HEK293T (cell line): Measurements from ENCODE around the gene WNK2.

ENCODE experiments used
- ARNT ChIP-seq: fragments of 450-650 bp; IDR thresholded peaks from 2 replicates; pipeline ENCODE4 v1.6.1; 2017; ENCODE audit warnings: mild to moderate bottlenecking
- BHLHE40 ChIP-seq: fragments of 450-650 bp; IDR thresholded peaks from 2 replicates; pipeline ENCODE4 v1.6.1; 2016; ENCODE audit warnings: mild to moderate bottlenecking, moderate library complexity, borderline replicate concordance
- CTBP1 ChIP-seq: fragments of 450-650 bp; IDR thresholded peaks from 2 replicates; pipeline ENCODE4 v1.6.1; 2016; ENCODE audit warnings: borderline replicate concordance
- ELF4 ChIP-seq: fragments of 450-650 bp; IDR thresholded peaks from 2 replicates; pipeline ENCODE4 v1.6.1; 2017; ENCODE audit warnings: antibody characterized with exemption
- FOXA1 ChIP-seq: fragments of 450-650 bp; IDR thresholded peaks from 2 replicates; pipeline ENCODE4 v1.6.1; 2016; ENCODE audit warnings: mild to moderate bottlenecking
- FOXK2 ChIP-seq: fragments of 450-650 bp; IDR thresholded peaks from 2 replicates; pipeline ENCODE4 v1.6.1; 2016; ENCODE audit warnings: mild to moderate bottlenecking
- FOXM1 ChIP-seq: fragments of 450-650 bp; IDR thresholded peaks from 2 replicates; pipeline ENCODE4 v1.6.1; 2017; ENCODE audit warnings: mild to moderate bottlenecking, borderline replicate concordance
- SP1 ChIP-seq: fragments of 450-650 bp; IDR thresholded peaks from 2 replicates; pipeline ENCODE4 v1.6.1; 2017
- SUZ12 ChIP-seq: fragments of 450-650 bp; IDR thresholded peaks from 2 replicates; pipeline ENCODE4 v1.6.1; 2016; ENCODE audit warnings: mild to moderate bottlenecking
- TARDBP ChIP-seq: fragments of 450-650 bp; IDR thresholded peaks from 2 replicates; pipeline ENCODE4 v1.6.1; 2016
- ZNF384 ChIP-seq: fragments of 450-650 bp; IDR thresholded peaks from 2 replicates; pipeline ENCODE4 v1.6.1; 2016

- TF ChIP-seq SP1 (no peak), TARDBP (no peak), BHLHE40 (no peak), ELF4 (no peak), FOXK2 (no peak), ZNF384 (no peak), CTBP1 (no peak), ARNT (no peak), FOXA1 (no peak), SUZ12 (no peak), FOXM1 (no peak)
Observed at GRCh38 chr9:93296889-93297480, 113.0 kb downstream of the WNK2 start.
